GM19035 (cell line): ENCODE measurements around the gene LRRN4.
"Not testable (repeated sequence)": the region's sequence is repeated elsewhere in the genome, so short reads cannot be mapped to it uniquely, and the experiment has no call there.

Source experiments
- ATAC-seq: cut with Tn5 transposase; IDR thresholded peaks from one replicate; pipeline ENCODE4 v1.9.1; 2021; ENCODE audit not compliant: unreplicated experiment

Gene LRRN4

DNA sequence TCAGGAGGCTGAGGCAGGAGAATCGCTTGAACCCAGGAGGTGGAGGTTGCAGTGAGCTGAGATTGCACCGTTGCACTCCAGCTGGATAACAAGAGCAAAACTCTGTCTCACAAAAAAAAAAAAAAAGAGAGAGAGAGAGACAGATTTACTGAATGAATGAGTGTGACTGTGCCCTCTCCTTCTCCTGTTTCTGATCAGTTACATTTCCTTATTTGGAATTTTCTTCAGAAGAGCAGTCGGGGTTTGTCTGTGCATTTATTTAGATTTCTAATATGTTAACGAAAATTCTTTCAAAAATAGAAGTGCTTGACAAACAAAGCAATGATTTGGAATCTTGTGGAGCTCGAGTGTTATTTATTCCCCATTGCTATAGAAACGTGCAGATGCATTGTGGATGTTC lies 6.4 kb upstream of the LRRN4 start:
- no peak for ATAC-seq

GRCh38 chr20:6058684-6059295 lies 4.9 kb upstream of the LRRN4 start:
- no peak for ATAC-seq

GRCh38 chr20:6057691-6058090 lies 3.8 kb upstream of the LRRN4 start:
- no peak for ATAC-seq

GRCh38 chr20:6057139-6057538 lies 3.3 kb upstream of the LRRN4 start:
- no peak for ATAC-seq

DNA sequence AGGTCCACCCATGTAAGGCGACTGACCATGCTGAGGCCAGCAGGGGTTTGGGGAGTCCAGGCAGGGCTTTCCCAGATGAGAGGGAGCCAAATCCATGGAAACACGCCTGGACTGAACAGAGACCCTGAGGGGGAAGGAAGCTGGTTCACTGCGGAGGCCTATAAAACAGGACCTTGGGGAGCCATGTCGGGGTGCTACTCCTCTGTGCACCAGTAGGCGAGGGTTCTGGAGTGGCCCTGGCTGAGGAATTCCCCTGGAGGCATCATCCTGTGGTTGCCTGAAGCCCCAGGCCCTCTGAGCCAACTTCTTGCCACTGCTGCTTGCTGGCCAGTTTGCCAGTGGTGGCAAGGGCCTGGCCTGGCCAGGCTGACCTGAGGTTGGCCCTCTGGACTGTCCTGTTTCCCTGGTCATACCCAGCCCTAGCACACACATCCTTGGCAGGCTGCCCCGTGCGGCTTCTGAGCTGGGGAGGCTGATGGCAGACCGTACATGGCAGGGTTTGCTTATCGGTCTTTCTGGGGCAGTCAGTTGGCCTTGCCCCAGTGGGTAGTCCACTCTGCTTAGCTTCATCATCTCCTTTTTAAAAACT lies 2.2 kb upstream of the LRRN4 start:
- ATAC-seq: no peak

DNA sequence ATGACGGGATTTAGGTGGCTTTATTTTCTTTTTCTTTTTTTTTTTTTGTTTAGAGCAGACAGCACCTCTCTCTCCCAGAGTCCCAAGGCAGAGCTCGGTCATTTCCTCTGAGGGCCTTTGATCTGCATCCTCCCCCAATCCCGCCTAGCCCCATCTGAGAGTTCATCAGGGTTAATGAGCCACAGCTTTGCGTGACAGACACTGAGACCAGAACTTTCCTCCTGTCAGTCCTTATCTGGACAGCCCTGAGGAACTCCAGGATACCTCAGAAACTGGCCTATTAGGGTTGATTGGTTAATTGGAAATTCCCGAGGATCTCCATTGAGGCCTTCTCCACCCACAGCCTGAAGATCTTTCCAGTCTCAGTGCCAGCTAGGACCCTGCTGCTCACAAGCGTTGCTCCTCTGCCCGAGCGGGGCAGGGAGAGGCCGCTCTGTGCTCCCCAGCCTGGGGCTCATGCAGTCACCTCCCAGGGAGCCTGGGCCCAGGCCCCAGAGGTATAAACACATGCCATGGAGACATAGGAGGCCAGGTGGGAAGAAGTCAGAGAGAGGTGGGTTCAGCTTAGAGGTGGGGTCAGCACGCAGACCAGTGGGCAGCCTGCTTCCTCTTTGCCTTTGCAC lies 1.4 kb upstream of the LRRN4 start:
- no peak for ATAC-seq

DNA sequence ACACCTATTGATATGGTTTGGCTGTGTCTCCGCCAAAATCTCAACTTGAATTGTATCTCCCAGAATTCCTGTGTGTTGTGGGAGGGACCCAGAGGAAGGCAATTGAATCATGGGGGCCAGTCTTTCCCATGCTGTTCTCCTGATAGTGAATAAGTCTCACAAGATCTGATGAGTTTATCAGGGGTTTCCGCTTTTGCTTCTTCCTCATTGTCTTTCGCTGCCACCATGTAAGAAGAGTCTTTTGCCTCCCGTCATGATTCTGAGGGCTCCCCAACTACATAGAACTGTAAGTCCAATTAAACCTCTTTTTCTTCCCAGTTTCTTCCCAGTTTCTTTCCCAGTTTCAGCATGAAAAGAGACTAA lies 810 bp upstream of the LRRN4 start:
- ATAC-seq: not testable (repeated sequence)

- ATAC-seq: no peak
Observed at GRCh38 chr20:6053064-6053775, 640 bp downstream of the LRRN4 start.

DNA sequence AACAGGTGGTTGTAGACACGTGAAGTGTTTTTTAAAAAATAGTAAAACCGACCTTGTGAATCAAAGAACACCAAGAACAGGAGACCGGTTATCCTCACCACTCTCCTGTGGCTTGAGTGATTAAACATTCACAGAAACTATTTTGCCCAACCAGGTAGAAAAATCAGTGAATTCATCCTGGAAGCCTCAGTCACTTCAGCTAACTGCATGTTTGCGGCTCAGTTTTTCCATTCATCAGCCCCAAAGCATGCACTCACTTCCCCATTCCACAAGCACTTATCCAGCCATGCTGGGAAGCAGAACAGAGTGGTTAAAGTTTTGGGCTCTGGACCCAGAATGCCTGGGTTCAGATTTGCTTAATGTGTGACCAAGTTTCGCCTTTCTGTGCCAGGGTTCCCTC lies 2.4 kb downstream of the LRRN4 start:
- ATAC-seq: no peak

DNA sequence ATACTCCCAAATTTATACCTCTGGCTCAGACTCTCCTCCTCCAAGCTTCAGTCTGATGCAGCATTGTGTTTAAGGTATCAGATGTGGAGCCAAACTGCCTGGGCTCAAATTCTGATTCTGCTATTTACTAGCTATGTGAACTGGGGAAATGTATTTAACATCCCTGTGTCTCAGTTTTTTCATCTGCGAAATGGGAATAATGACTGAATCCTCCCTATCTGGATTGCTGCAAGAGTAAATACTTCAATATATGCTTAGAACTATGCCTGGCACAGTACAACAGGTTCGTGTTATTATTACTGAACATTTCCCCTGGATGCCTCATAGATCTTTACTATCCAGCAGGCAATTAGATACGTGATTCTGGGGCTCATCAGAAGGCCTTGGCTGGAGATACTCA lies 5.5 kb downstream of the LRRN4 start:
- no peak for ATAC-seq

DNA sequence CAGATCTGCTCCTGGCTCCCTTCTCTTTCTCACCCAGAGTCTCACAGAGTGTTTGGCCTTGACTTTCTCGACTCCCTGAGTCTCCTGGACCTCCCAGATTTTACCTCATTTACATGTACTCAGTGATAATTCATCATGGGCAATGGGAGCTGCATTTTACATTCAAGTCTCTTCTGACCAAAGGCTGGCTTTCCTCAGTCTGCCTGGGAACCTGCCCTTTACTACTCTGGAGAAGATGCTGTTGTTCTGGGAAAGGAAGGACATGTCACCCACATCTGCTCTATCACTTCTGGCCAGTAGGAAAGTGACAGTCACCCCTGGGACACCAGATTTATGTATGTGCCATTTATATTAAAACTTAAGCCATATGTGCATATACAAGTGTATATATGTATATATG lies 7.4 kb downstream of the LRRN4 start:
- ATAC-seq: no peak

- no peak for ATAC-seq
Observed at GRCh38 chr20:6045566-6045965, 8.3 kb downstream of the LRRN4 start.

DNA sequence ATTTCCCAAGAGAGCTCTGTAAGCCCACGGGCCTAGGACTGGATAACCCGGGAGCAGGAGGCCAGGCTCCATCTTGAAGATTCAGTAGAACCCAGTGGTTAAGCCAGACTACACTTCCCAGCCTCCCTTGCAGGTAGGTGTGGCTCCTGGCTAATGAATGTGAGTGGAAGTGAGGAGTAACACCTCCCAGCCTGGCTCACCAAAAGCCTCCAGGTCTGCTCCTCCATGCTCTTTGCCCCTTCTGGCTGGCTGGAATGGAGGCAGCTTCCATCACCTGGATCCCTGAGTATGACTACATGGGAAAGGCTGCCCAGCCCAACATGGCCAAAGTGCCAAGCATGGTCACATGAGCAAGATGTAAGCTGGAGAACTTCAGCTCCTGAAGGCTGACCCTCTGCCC lies 9.7 kb downstream of the LRRN4 start:
- no peak for ATAC-seq

GRCh38 chr20:6041808-6042265 lies 12.0 kb downstream of the LRRN4 start:
- no peak for ATAC-seq

GRCh38 chr20:6040958-6041807 lies 12.7 kb downstream of the LRRN4 start:
- no peak for ATAC-seq

- no peak for ATAC-seq
Observed at GRCh38 chr20:6040540-6040939, 13.3 kb downstream of the LRRN4 start.

DNA sequence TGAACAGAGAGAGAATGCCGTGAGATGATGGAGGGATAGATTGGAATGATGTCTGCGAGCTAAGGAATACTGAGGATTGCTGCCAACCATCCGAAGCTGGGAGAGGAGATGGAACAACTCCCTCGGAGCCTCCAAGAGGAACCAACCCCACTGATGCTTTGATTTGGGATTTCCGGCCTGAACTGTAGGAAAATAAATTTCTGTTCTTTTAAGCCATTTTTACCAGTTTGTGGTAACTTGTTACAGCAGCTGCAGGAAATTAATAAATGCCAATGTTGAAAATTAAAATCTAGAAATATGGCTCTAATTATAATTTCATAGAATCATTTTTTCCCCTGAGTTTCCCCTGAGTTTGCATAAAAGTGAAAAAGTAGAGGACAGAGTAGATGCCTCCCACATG lies 14.1 kb downstream of the LRRN4 start:
- ATAC-seq: no peak

GRCh38 chr20:6038256-6038655 lies 15.6 kb downstream of the LRRN4 start:
- ATAC-seq: no peak

DNA sequence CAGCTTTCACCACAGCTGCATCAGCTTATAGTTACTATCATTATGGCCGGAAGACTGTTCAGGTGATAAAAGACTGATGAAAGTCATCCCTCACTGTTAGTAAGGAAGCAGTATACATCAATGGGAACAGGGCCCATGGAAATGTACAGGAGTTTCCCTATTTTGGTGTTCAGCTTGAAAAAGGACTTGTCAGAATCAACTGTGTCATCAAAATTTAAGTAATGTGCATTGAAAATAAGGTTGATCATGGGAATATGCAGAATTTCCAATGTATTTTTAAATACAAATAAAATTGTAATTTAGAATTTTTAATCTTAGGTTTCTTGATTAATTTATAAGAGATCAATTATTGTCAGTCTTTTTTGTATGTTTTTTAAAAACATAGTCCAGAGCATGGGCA lies 16.8 kb downstream of the LRRN4 start:
- ATAC-seq: no peak

- ATAC-seq: no peak
Observed at GRCh38 chr20:6036213-6036612, 17.6 kb downstream of the LRRN4 start.
